ENCODE results near the gene ARMC7.

The ARMC7 gene

GRCh38 chr17:75077496-75078283, 32.1 kb upstream of the ARMC7 start:
- TF ChIP-seq CTCF (IDR thresholded peaks at IDR 0.05; ENCODE audit: borderline replicate concordance, control extremely low read depth, extremely low read depth, insufficient read depth, missing control alignments) = peak; percentile 28
- DNase-seq (ENCODE audit: low spot score) = peak; percentile 84
- in situ Hi-C loops (cut with MboI; ENCODE audit: low sequenced_read_pairs, unreplicated experiment) = no loop called here

GRCh38 chr17:75078284-75079022, 31.3 kb upstream of the ARMC7 start:
- in situ Hi-C loops (cut with MboI; ENCODE audit: low sequenced_read_pairs, unreplicated experiment) = no loop called here
- DNase-seq (ENCODE audit: low spot score) = peak; percentile 74
- no peak for TF ChIP-seq CTCF (IDR thresholded peaks at IDR 0.05; ENCODE audit: borderline replicate concordance, control extremely low read depth, extremely low read depth, insufficient read depth, missing control alignments)

GRCh38 chr17:75079023-75079373, 30.8 kb upstream of the ARMC7 start:
- no peak for TF ChIP-seq CTCF (IDR thresholded peaks at IDR 0.05; ENCODE audit: borderline replicate concordance, control extremely low read depth, extremely low read depth, insufficient read depth, missing control alignments)
- DNase-seq (ENCODE audit: low spot score) = no peak
- in situ Hi-C loops (cut with MboI; ENCODE audit: low sequenced_read_pairs, unreplicated experiment) = no loop called here

- no peak for DNase-seq (ENCODE audit: low spot score)
- TF ChIP-seq CTCF (IDR thresholded peaks at IDR 0.05; ENCODE audit: borderline replicate concordance, control extremely low read depth, extremely low read depth, insufficient read depth, missing control alignments) = no peak
- in situ Hi-C loops (cut with MboI; ENCODE audit: low sequenced_read_pairs, unreplicated experiment) = no loop called here
Observed at GRCh38 chr17:75081611-75082540, 27.9 kb upstream of the ARMC7 start.

- no peak for DNase-seq (ENCODE audit: low spot score)
- in situ Hi-C loops (cut with MboI; ENCODE audit: low sequenced_read_pairs, unreplicated experiment) = no loop called here
- TF ChIP-seq CTCF (IDR thresholded peaks at IDR 0.05; ENCODE audit: borderline replicate concordance, control extremely low read depth, extremely low read depth, insufficient read depth, missing control alignments) = no peak
Observed at GRCh38 chr17:75082683-75083082, 27.1 kb upstream of the ARMC7 start.

- no peak for DNase-seq (ENCODE audit: low spot score)
- TF ChIP-seq CTCF (IDR thresholded peaks at IDR 0.05; ENCODE audit: borderline replicate concordance, control extremely low read depth, extremely low read depth, insufficient read depth, missing control alignments) = no peak
- in situ Hi-C loops (cut with MboI; ENCODE audit: low sequenced_read_pairs, unreplicated experiment) = no loop called here
Observed at GRCh38 chr17:75084039-75084660, 25.6 kb upstream of the ARMC7 start.

Data from GM13976 (cell line).